HG02759 (cell line): Measurements from ENCODE around the gene SREBF1.
A peak's percentile ranks its signal among the peaks of the same experiment; 100 is the strongest.

ENCODE experiments used
- ATAC-seq: cut with Tn5 transposase; IDR thresholded peaks from one replicate; pipeline ENCODE4 v1.9.1; 2021; ENCODE audit warnings: mild to moderate bottlenecking, moderate library complexity; ENCODE audit not compliant: unreplicated experiment

Gene SREBF1

GRCh38 chr17:17783116-17783824 lies 53.5 kb downstream of the SREBF1 start:
- peak; percentile 42 for ATAC-seq

DNA sequence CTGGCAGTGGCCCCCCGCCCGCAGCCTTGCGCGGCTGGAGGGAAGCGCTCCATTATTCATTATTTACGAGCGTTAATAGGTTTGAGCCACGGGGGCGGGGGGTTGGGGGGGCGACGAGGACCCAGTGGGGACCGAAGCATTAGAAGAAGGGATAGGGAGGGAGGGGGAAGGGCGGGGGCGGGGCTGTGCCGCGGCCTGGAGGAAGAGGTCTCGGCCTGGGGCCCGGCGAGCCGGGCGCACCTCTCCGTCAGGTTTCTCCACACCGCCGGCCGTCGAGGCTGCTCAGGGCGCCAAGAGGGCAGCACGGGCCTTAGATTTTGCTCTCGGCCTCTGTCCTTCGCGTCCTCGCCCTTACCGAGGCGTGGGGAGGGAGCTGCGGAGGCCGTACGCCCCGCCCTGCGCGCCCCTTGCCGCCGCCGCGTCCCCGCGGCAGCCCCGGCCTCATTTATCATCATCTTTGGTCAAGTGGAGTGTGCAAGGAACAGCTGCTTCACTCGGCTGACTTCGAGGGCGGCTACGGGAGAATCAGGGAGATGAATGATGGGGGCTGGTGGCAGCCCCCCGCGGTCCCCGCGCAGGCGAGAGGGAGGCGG lies 54.2 kb downstream of the SREBF1 start:
- ATAC-seq: peak; percentile 20

GRCh38 chr17:17781591-17782496 lies 54.9 kb downstream of the SREBF1 start:
- no peak for ATAC-seq

GRCh38 chr17:17780922-17781590 lies 55.7 kb downstream of the SREBF1 start:
- no peak for ATAC-seq

DNA sequence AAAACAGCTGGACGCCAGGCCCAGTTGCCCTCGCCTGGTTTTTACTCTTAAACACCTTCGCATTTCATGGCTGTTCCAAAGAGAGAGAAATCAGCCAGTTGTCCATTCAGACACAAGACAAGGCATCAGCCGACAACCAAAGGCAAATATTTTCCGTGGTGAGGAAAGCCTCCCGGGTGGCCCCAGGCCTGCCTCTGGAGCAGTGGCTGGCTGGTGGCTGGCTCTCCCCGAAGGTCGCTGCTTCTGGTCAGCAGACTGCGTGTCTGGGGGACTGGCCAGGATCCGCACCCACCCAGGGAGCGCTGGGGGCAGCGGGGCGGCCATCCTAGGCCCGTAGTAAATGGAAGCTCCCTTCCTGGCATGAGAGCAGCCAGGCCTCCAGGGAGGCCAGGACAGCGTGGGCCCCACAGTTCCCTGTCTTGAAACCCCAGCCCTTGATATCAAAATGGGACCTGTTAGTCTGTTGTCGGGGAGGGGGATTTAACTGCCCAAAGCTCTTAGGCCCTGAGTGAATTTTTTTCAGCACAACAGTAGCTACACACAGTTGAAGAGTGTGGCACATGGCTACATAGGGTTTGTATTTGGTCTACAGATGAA lies 57.7 kb downstream of the SREBF1 start:
- ATAC-seq: no peak

DNA sequence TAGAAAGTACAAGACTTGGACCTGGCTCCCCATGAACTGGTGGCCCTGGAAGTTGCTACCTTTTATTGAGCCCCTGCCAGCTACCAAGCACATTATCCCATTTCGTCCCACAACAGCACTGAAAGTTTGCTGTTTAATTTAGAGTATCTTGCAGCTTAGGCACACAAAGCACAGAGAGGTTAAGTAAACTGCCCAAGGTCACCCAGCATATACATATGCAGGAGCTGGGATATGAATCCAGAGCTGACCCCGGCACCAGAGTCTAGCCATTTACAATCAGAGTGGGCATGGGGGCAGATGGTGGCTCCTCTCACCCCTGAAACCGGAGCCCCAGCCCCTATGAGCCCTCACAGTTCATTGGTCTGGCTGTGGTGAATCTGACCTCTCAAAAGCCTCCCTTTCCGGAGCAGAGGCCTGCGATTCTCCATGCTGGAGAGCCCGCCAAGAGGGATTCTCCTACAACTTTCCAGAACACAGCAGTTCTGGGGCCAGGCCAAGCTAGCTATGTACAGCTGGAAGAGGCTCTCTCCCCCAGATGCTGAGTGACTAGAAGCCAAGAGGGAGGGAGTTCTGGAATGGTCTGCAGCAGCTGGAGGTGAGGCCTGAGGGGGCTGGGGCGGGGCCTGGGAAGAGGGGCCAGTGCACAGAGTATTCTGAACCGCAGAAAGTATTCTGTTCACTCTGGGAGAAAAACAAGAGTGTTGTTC lies 58.3 kb downstream of the SREBF1 start:
- ATAC-seq: no peak

- no peak for ATAC-seq
Measured at GRCh38 chr17:17776889-17777288, 59.9 kb downstream of the SREBF1 start.

DNA sequence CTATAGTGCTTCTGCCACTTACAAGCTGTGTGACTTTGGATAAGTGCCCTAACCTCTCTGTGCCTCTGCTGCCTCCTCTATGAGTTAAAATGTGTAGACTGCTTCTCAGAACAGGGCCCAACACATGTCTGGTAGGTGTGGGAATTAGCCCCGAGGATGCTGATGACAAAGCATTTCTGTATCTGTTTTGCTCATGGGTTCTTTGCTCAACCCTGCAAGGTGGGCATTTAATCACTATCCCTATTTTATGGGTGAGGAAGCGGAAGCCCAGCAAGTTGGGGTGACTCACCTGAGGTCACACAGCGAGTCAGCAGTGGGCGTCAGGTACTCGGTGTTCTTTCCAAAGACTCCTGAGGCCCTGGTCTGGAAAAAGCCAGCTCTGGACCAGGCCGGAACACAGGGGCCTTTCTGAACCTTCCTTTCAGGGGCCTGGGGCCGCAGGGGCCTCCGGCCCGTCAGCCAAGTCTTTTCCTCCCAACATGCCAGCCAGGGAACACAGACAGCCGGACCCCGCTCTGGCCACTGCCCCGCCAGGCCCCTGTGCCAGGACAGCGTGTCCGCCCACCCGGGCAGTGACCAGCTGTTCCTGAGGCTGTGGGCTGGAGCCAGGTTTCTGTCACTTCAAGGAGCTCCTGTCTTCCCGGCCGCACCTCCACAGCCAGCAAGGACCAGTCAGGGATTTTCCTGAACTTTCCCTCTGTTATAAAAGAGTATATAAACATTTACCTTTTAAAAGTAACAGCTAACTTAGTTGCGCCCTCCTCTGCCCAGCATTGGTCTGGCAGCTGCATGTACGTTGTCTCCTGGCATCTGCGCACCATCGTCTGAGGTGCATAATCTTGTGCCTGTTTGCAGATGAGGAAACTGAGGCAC lies 62.5 kb downstream of the SREBF1 start:
- no peak for ATAC-seq

DNA sequence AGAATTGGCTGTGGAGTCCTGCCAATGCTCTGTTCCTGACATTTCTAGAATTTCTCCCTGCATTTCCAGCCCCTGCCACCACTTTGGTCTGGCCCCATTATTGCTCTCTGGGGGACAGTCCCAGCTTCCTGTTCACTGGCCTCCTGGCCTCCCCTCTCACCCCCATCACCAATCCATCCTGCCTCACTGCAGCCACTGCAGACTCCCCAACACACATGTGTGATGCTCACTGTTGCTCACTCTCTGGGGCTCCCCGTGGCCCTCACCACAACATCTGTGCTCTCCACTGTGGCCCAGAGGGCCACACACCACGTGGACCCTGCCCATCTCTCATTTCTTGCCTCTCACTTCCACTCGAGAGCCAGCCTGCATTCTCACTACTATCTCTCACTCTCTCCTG lies 64.6 kb downstream of the SREBF1 start:
- ATAC-seq: no peak

- ATAC-seq: no peak
Measured at GRCh38 chr17:17771498-17772201, 65.1 kb downstream of the SREBF1 start.

DNA sequence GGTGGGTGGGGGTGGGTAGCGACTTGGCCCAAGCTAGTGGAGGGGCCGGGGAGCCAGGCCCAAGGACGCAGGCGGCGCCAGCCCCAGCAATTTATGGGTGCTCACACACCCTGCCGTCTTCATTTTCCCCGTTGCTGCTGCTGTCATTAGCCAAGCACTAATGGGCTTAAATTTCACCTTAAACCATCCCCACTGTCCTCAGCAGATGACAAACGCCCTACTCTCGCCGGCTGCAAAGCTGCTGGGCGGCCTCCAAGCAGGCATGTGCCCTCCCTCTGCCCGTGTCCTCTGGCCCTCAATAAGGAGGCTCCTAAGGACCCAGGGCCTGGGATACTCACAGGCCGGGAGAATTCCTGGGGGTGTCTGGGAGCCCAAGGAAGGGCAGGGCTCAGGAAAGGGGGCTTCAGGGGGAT lies 66.1 kb downstream of the SREBF1 start:
- no peak for ATAC-seq

DNA sequence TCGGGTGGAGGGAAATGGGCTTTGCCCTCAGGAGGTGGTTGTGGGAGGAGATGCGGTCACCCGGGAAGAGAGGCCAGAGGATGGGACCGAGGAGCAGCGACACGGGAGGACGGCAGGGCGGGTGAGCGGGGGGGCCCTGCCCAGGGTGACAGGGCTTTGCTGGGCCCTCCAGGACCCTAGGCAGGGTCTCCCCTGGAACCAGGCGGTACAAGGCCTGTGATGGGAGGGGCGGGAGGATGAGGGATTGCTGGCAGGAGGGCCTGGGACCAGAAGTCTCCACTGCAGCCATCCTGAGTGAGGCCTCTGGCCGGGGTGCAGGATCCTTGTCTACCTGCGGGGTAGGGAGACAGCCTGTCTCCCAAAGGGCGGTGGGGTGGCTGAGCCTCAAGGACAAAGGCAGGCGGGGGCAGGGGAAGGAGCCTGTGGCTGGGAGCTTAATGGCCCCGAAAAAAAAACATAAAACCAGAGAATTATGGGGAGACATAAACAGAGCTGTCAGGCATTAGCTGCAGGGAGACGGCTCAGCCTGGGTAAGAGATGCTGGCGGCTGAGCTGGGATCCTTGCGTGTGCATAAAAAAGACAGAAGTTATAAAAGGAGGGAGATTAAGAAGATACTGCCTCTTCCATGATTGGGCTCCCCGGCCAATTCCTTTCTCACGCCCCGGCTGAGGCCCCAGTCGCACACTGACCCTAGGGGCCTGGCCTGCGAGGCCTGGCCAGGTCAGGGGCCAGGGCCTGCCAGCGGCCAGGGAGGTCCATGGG lies 66.7 kb downstream of the SREBF1 start:
- ATAC-seq: no peak

DNA sequence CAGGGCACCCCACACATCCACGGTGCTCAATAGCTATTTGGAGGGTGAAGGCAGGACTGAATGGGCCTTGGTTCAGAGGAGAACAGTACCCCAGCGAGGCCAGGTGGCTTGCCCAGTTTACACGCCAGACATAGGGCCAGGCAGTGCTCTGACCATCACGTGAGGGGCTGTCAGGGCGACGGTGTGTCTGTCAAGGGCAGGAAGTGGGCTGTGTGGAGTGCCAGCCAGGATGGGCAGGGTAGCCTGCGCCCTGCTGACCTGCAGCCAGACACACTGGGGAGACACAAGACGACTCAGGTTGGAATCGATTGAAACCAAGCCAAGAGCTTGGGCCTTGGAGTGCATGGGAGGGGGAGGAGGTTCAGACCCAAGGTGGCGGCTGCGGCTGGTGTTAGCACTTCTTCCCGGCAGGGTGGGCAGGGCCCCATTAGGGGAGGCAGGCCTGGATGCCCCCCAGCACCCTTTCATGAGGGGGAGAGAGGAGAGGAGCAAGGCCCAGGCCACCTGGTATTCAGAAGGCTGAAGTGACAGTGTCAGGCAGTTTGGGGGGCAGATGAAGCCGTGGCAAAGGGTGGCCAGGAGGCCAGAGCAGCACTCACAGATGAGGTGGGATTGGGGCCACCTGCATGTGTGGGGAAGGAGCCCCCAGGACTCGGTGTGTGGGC lies 68.2 kb downstream of the SREBF1 start:
- ATAC-seq: no peak

- ATAC-seq: no peak
Measured at GRCh38 chr17:17767887-17768418, 68.8 kb downstream of the SREBF1 start.

DNA sequence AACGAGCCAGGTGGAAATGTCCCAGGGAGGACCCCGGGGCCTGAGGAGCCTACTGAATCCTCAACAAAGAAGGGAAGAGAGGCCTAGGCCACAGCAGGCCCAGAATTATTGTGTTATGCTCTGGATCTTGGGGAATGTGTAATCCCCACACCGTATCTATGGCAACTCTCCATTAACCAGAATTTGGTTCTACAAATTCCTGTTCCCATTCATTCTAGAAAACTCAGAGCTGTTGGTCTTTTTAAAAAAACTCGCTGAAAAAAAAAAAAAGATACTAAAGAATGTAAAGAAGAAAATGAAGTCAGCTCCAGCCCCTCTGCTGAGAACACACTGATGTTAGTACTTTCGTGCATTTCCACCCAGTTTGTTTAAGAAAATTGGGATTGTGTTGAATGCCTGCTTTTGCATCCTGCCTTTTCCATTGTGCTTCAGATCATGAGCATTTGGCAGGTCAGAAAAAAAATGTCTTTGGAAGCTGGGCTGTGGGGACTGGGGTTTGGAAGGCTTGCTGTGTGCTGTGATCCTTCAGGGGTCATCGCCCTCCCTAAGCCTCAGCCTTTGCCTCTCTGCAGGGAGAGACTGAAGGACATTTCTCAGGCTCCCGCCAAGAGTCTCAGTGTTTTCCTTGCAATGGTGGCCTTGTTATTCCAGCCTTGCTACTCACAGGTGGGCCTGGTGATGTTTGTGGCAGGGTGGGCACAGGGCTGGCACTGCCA lies 69.5 kb downstream of the SREBF1 start:
- no peak for ATAC-seq

- no peak for ATAC-seq
Measured at GRCh38 chr17:17766744-17767120, 70.1 kb downstream of the SREBF1 start.
